RWPE2 (cell line): ENCODE data around the gene PITPNM3.

Experiments
- ATAC-seq: fragments of 200-7000 bp; cut with Tn5 transposase; 3 replicates; pipeline ENCODE4 v1.9.1; 2021; ENCODE audit warnings: low read depth
- DNase-seq: peaks from one replicate; pipeline ENCODE4 v3.0.0-alpha.2; 2020; ENCODE audit warnings: low spot score
- H3K27ac ChIP-seq: fragments of 450-650 bp; 2 replicates; pipeline ENCODE4 v1.5.1; 2017; ENCODE audit warnings: mild to moderate bottlenecking; ENCODE audit not compliant: poor library complexity, severe bottlenecking
- H3K27me3 ChIP-seq: fragments of 250-450 bp; sonication (Bioruptor Pico); 2 replicates; pipeline ENCODE4 v1.5.1; 2021; ENCODE audit warnings: mild to moderate bottlenecking, moderate library complexity; ENCODE audit not compliant: insufficient read depth, poor library complexity, severe bottlenecking
- H3K36me3 ChIP-seq: fragments of 250-450 bp; sonication (Bioruptor Pico); 2 replicates; pipeline ENCODE4 v1.5.1; 2020; ENCODE audit warnings: low read depth, mild to moderate bottlenecking, moderate library complexity
- H3K4me1 ChIP-seq: fragments of 250-450 bp; sonication (Bioruptor Pico); 2 replicates; pipeline ENCODE4 v1.5.1; 2021; ENCODE audit warnings: mild to moderate bottlenecking, moderate library complexity; ENCODE audit not compliant: insufficient read depth, poor library complexity, severe bottlenecking
- H3K4me3 ChIP-seq: fragments of 250-450 bp; sonication (Bioruptor Pico); 2 replicates; pipeline ENCODE4 v1.5.1; 2021; ENCODE audit warnings: mild to moderate bottlenecking, moderate library complexity; ENCODE audit not compliant: severe bottlenecking
- H3K9me3 ChIP-seq: fragments of 250-450 bp; sonication (Bioruptor Pico); 2 replicates; pipeline ENCODE4 v1.5.1; 2021; ENCODE audit warnings: mild to moderate bottlenecking, moderate library complexity; ENCODE audit not compliant: severe bottlenecking
- CTCF ChIP-seq: fragments of 450-650 bp; IDR thresholded peaks from one replicate; pipeline ENCODE4 v1.5.1; 2017; ENCODE audit warnings: mild to moderate bottlenecking, moderate library complexity; ENCODE audit not compliant: poor library complexity, severe bottlenecking

Gene PITPNM3

GRCh38 chr17:6425407-6425806 lies 130.9 kb downstream of the PITPNM3 start:
- no peak for DNase-seq
- H3K27ac ChIP-seq = no peak overlapping the region
- H3K4me1 ChIP-seq = no peaks in the 10 kb centered on the region
- no peaks in the 10 kb centered on the region for H3K36me3 ChIP-seq
- no peak for ATAC-seq
- TF ChIP-seq CTCF = no peak
- H3K4me3 ChIP-seq = no peak overlapping the region
- no peaks in the 10 kb centered on the region for H3K27me3 ChIP-seq
- no peaks in the 10 kb centered on the region for H3K9me3 ChIP-seq

- Histone ChIP-seq H3K4me1 (no peaks in the 10 kb centered on the region), H3K9me3 (no peaks in the 10 kb centered on the region), H3K27me3 (no peaks in the 10 kb centered on the region), H3K27ac (no peak overlapping the region), H3K4me3 (no peak overlapping the region), H3K36me3 (no peaks in the 10 kb centered on the region)
- ATAC-seq = no peak
- TF ChIP-seq CTCF = no peak
- no peak for DNase-seq
Observed at GRCh38 chr17:6423931-6424330, 132.4 kb downstream of the PITPNM3 start.

GRCh38 chr17:6422654-6423241 lies 133.6 kb downstream of the PITPNM3 start:
- Histone ChIP-seq H3K4me1 (no peaks in the 10 kb centered on the region), H3K36me3 (no peaks in the 10 kb centered on the region), H3K27ac (no peak overlapping the region), H3K4me3 (no peak overlapping the region), H3K9me3 (no peaks in the 10 kb centered on the region), H3K27me3 (no peaks in the 10 kb centered on the region)
- ATAC-seq (no peak), DNase-seq (no peak)
- TF ChIP-seq CTCF = no peak

- no peak overlapping the region for H3K27ac ChIP-seq
- no peaks in the 10 kb centered on the region for H3K27me3 ChIP-seq
- peak; percentile 92 for TF ChIP-seq CTCF
- H3K4me3 ChIP-seq = no peak overlapping the region
- no peaks in the 10 kb centered on the region for H3K9me3 ChIP-seq
- no peaks in the 10 kb centered on the region for H3K36me3 ChIP-seq
- peak; percentile 80 for DNase-seq
- H3K4me1 ChIP-seq = no peaks in the 10 kb centered on the region
- ATAC-seq = peak; percentile 90
Observed at GRCh38 chr17:6421700-6422604, 134.4 kb downstream of the PITPNM3 start.

- H3K36me3 ChIP-seq = no peaks in the 10 kb centered on the region
- no peaks in the 10 kb centered on the region for H3K27me3 ChIP-seq
- peak; percentile 16 for TF ChIP-seq CTCF
- H3K9me3 ChIP-seq = no peaks in the 10 kb centered on the region
- DNase-seq = no peak
- no peak overlapping the region for H3K4me3 ChIP-seq
- no peaks in the 10 kb centered on the region for H3K4me1 ChIP-seq
- 0 out of 3 replicates have a peak, but pooled peaks have one; percentile 8 for ATAC-seq
- H3K27ac ChIP-seq = no peak overlapping the region
Observed at GRCh38 chr17:6420173-6420641, 136.1 kb downstream of the PITPNM3 start.
